ENCODE results near the gene MAST2. TPM values are rescaled to one million over a fixed set of nuclear protein-coding genes. Genes with fewer than 3 reads are reported as not detected.

Gene MAST2
- total and polyA plus RNA-seq, 2 donors (not counting 3 experiments of a cell fraction or from before 2014, with no cell fraction given): 25.0 to 41.2 TPM

- POLR2A ChIA-PET: no interaction called here
Observed at GRCh38 chr1:45982359-45982758, 178.9 kb downstream of the MAST2 start.

More at GRCh38 chr1:45982359-45982758, 178.9 kb downstream of the MAST2 start:
- Histone ChIP-seq H3K36me3 (ENCODE audit: control insufficient read depth in 2 of 2, extremely low read depth in 1 of 2, insufficient read depth in 2 of 2, low read length in 2 of 2) (no peaks in the 10 kb centered on the region), H3K4me2 (ENCODE audit: insufficient read depth, low read length) (no peak overlapping the region), H4K20me1 (replicated peaks; ENCODE audit: control insufficient read depth, extremely low read depth, insufficient read depth, low read length) (no peaks in the 10 kb centered on the region), H3K4me1 (ENCODE audit: control insufficient read depth, extremely low read depth, insufficient read depth, low read length) (no peaks in the 10 kb centered on the region), H3K27ac (ENCODE audit: insufficient read depth, low read depth, low read length) (no peak overlapping the region), H3K9ac (replicated peaks; ENCODE audit: extremely low read depth, insufficient read depth, low read length) (no peak overlapping the region), H3K9me3 (replicated peaks; ENCODE audit: control insufficient read depth, insufficient read depth, low read length) (no peaks in the 10 kb centered on the region), H3K9me1 (replicated peaks; ENCODE audit: control insufficient read depth, extremely low read depth, insufficient read depth, low read length) (no peaks in the 10 kb centered on the region), H2AFZ (ENCODE audit: low read depth, low read length) (no peak overlapping the region), H3K79me2 (ENCODE audit: control insufficient read depth, insufficient read depth, low read length) (no peaks in the 10 kb centered on the region), H3K27me3 (ENCODE audit: control insufficient read depth in 2 of 2, insufficient read depth in 2 of 2, low read length in 2 of 2) (no peaks in the 10 kb centered on the region), H3K4me3 (replicated peaks in 1 of 3; ENCODE audit: insufficient read depth in 1 of 3, low read depth in 1 of 3, low read length in 3 of 3) (no peak overlapping the region)
- FAIRE-seq (no peak), DNase-seq (ENCODE audit: low read depth, low spot score) (no peak)
- intact Hi-C loops (cut with micrococcal nuclease): no loop called here
- BruUV-seq (replicated peaks): no TSS peak
- TF ChIP-seq POLR2A (IDR thresholded peaks at IDR 0.05; ENCODE audit: low read depth, low read length) (no peak), GATA2 (IDR thresholded peaks at IDR 0.05; ENCODE audit: insufficient read depth, insufficient read length, low read depth, low read length) (no peak), CTCF (IDR thresholded peaks at IDR 0.05; ENCODE audit: extremely low read depth in 1 of 2, insufficient read depth in 1 of 2, low read depth in 1 of 2, low read length in 2 of 2) (no peak), JUN (IDR thresholded peaks at IDR 0.05; ENCODE audit: borderline replicate concordance, insufficient read depth, insufficient read length, low read depth) (no peak), EZH2 (IDR thresholded peaks at IDR 0.05; ENCODE audit: borderline replicate concordance, low read depth, low read length, severe bottlenecking) (no peak), MYC (IDR thresholded peaks at IDR 0.05; ENCODE audit: low read depth, low read length) (no peak), POLR2AphosphoS5 (IDR thresholded peaks at IDR 0.05; ENCODE audit: insufficient read depth, low read depth, low read length) (no peak)
- dilution Hi-C loops (cut with MboI; ENCODE audit: extremely low pct_ligation_motif_present, low sequenced_read_pairs): no loop called here
- CTCF ChIA-PET: no interaction called here

All from endothelial cell of umbilical vein (primary cell).